HEK293 (cell line): ENCODE data around the gene SNX5.

Experiments used
- CTCF ChIA-PET: fragments of 350-600 bp; formaldehyde crosslinking; extraction: SDS; loops from one replicate; lab custom pipeline; 2021; ENCODE audit warnings: antibody characterized with exemption; lab: Yijun Ruan, JAX
- POLR2A ChIA-PET: fragments of 300-600 bp; formaldehyde crosslinking; extraction: SDS; loops from one replicate; lab custom pipeline; 2020; ENCODE audit warnings: antibody characterized with exemption, inconsistent platforms; lab: Yijun Ruan, JAX
- H3K27ac ChIP-seq: fragments of 200-500 bp; sonication (Bioruptor generic); 2 replicates; pipeline ENCODE4 v1.5.1; 2014; ENCODE audit warnings: low read depth, low read length, control low read depth, inconsistent platforms; ENCODE audit errors: extremely low read depth
- H3K36me3 ChIP-seq, 2 experiments: fragments of 200-500 bp in 1 of 2; sonication (Bioruptor generic) in 1 of 2; 1 replicate in 1 of 2; 2 replicates in 1 of 2; pipeline ENCODE4 v1.5.1; 2014 to 2017; ENCODE audit warnings: inconsistent platforms in 2 of 2, low read length in 2 of 2; ENCODE audit not compliant: control insufficient read depth in 2 of 2, insufficient read depth in 1 of 2
- H3K4me1 ChIP-seq: fragments of 200-500 bp; sonication (Bioruptor generic); 2 replicates; pipeline ENCODE4 v1.5.1; 2014; ENCODE audit warnings: mild to moderate bottlenecking, low read length, inconsistent platforms; ENCODE audit not compliant: control insufficient read depth, insufficient read depth
- H3K4me3 ChIP-seq: 2 replicates; pipeline ENCODE4 v1.5.1; 2011; ENCODE audit warnings: low read depth, mild to moderate bottlenecking, control low read depth, low read length, moderate library complexity
- H3K9me3 ChIP-seq: fragments of 200-500 bp; sonication (Bioruptor generic); 2 replicates; pipeline ENCODE4 v1.5.1; 2014; ENCODE audit warnings: low read depth, low read length, inconsistent platforms; ENCODE audit not compliant: control insufficient read depth, insufficient read depth
- SALL2 ChIP-seq: fragments of 450-650 bp; formaldehyde crosslinking; IDR thresholded peaks from 2 replicates; pipeline ENCODE4 v1.5.0; 2017; ENCODE audit warnings: missing biosample characterization, mild to moderate bottlenecking, missing genetic modification characterization, borderline replicate concordance
- SP2 ChIP-seq: fragments of 450-650 bp; formaldehyde crosslinking; IDR thresholded peaks from 2 replicates; pipeline ENCODE4 v1.5.1; 2016; ENCODE audit warnings: missing biosample characterization, missing genetic modification characterization
- ZFHX2 ChIP-seq: fragments of 450-650 bp; formaldehyde crosslinking; conservative IDR thresholded peaks from 2 replicates; pipeline ENCODE4 v1.5.1; 2016; ENCODE audit warnings: missing biosample characterization, missing genetic modification characterization
- ZFP69B ChIP-seq: fragments of 450-650 bp; formaldehyde crosslinking; IDR thresholded peaks from 2 replicates; pipeline ENCODE4 v1.5.1; 2016; ENCODE audit warnings: missing biosample characterization, missing genetic modification characterization
- ZNF138 ChIP-seq: fragments of 450-650 bp; formaldehyde crosslinking; IDR thresholded peaks from 2 replicates; pipeline ENCODE4 v1.5.1; 2016; ENCODE audit warnings: missing biosample characterization, missing genetic modification characterization, borderline replicate concordance
- ZNF16 ChIP-seq: fragments of 450-650 bp; formaldehyde crosslinking; IDR thresholded peaks from 2 replicates; pipeline ENCODE4 v1.5.1; 2016; ENCODE audit warnings: low read depth, missing biosample characterization, missing genetic modification characterization
- ZNF184 ChIP-seq: fragments of 450-650 bp; IDR thresholded peaks from 2 replicates; pipeline ENCODE4 v1.5.1; 2018; ENCODE audit warnings: missing biosample characterization, mild to moderate bottlenecking, missing genetic modification characterization
- ZNF19 ChIP-seq: fragments of 450-650 bp; formaldehyde crosslinking; IDR thresholded peaks from 2 replicates; pipeline ENCODE4; 2016; ENCODE audit warnings: missing biosample characterization, missing genetic modification characterization, low read depth
- ZNF23 ChIP-seq: fragments of 450-650 bp; formaldehyde crosslinking; IDR thresholded peaks from 2 replicates; pipeline ENCODE4 v1.5.1; 2016; ENCODE audit warnings: missing biosample characterization, missing genetic modification characterization, borderline replicate concordance
- ZNF24 ChIP-seq: fragments of 450-650 bp; formaldehyde crosslinking; IDR thresholded peaks from 2 replicates; pipeline ENCODE4 v1.5.1; 2016; ENCODE audit warnings: missing biosample characterization, missing genetic modification characterization
- ZNF544 ChIP-seq: fragments of 450-650 bp; formaldehyde crosslinking; IDR thresholded peaks from 2 replicates; pipeline ENCODE4 v1.5.0; 2017; ENCODE audit warnings: missing biosample characterization, missing genetic modification characterization
- ZNF560 ChIP-seq: fragments of 450-650 bp; formaldehyde crosslinking; IDR thresholded peaks from 2 replicates; pipeline ENCODE4 v1.5.1; 2017; ENCODE audit warnings: missing biosample characterization, missing genetic modification characterization, borderline replicate concordance
- ZNF600 ChIP-seq: fragments of 450-650 bp; formaldehyde crosslinking; IDR thresholded peaks from 2 replicates; pipeline ENCODE4 v1.5.1; 2016; ENCODE audit warnings: missing biosample characterization, missing genetic modification characterization
- ZNF792 ChIP-seq: fragments of 450-650 bp; formaldehyde crosslinking; IDR thresholded peaks from 2 replicates; pipeline ENCODE4 v1.5.1; 2016; ENCODE audit warnings: missing biosample characterization, missing genetic modification characterization
- ZNF837 ChIP-seq: fragments of 450-650 bp; formaldehyde crosslinking; IDR thresholded peaks from 2 replicates; pipeline ENCODE4 v1.5.1; 2016; ENCODE audit warnings: missing biosample characterization, missing genetic modification characterization
- TF ChIP-seq, protein P1 (sequence below): fragments of 450-650 bp; formaldehyde crosslinking; IDR thresholded peaks from 2 replicates; pipeline ENCODE4 v1.5.1; 2016; ENCODE audit warnings: missing biosample characterization, missing genetic modification characterization
- TF ChIP-seq, protein P2 (sequence below): fragments of 450-650 bp; formaldehyde crosslinking; IDR thresholded peaks from 2 replicates; pipeline ENCODE4 v1.5.1; 2016; ENCODE audit warnings: missing biosample characterization, missing genetic modification characterization
- TF ChIP-seq, protein P3 (sequence below): fragments of 450-650 bp; formaldehyde crosslinking; IDR thresholded peaks from 2 replicates; pipeline ENCODE4 v1.5.0; 2017; ENCODE audit warnings: missing biosample characterization, missing genetic modification characterization, borderline replicate concordance
- TF ChIP-seq, protein P4 (sequence below): fragments of 450-650 bp; formaldehyde crosslinking; IDR thresholded peaks from 2 replicates; pipeline ENCODE4 v1.5.1; 2016; ENCODE audit warnings: missing biosample characterization, missing genetic modification characterization, borderline replicate concordance

SNX5 gene

DNA sequence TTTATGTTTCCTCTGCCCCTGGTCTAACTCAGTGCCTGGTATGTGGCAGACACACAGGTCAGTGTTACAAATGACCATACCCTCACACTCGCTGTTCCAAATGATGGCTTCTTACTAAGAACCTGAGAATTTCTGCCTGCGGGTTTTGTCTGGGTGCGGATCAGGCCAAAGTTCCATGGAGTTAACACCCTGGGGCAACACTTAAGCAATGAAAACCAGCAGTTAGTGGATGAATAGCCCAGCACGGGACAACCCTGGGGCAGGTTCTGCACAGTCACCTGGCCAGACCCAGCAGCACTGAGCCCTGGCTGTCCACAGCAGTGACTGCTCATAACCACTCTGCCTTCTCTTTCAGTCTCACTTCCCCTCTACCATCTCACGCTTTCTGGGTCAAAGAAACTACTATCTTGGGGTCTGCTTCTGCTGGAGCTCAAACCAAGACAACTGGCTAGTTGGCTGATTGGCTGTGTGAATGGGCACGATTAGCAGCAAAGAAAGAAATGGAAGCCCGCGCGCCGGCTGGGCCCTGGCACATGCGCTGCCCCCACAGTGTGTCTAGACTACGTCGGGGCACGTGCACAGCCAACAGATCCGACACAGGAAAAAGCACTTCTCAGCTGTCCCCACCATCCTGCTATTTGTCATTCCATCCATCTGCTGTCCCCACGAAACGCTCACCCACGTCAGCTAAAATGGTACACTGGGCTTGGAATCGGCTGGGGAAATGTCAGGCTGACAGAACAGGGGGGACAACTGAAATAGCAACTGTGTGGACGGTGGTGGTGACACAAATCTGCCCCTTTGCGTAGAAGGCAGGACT is 36.8 kb upstream of the SNX5 start:
- ChIA-PET POLR2A (interaction anchor here (0.9 kb wide), 1 partner anchor 21 kb away, joined by 4 read pairs; no protein-coding TSS in a partner anchor), CTCF (interaction anchor here (0.9 to 1.0 kb wide), 3 partner anchors 10 to 269 kb away, joined by 3 to 6 read pairs (median 3); no protein-coding TSS in a partner anchor)
- Histone ChIP-seq H3K36me3 (no peaks in the 10 kb centered on the region), H3K9me3 (no peaks in the 10 kb centered on the region), H3K4me1 (no peaks in the 10 kb centered on the region), H3K4me3 (no peak overlapping the region), H3K27ac (no peak overlapping the region)
- TF ChIP-seq ZNF138 (tag by site-specific recombination), result no peak
- no peak for TF ChIP-seq ZNF16 (tag by site-specific recombination)
- TF ChIP-seq ZNF184 (tag by site-specific recombination), result no peak
- TF ChIP-seq, protein P1, sequence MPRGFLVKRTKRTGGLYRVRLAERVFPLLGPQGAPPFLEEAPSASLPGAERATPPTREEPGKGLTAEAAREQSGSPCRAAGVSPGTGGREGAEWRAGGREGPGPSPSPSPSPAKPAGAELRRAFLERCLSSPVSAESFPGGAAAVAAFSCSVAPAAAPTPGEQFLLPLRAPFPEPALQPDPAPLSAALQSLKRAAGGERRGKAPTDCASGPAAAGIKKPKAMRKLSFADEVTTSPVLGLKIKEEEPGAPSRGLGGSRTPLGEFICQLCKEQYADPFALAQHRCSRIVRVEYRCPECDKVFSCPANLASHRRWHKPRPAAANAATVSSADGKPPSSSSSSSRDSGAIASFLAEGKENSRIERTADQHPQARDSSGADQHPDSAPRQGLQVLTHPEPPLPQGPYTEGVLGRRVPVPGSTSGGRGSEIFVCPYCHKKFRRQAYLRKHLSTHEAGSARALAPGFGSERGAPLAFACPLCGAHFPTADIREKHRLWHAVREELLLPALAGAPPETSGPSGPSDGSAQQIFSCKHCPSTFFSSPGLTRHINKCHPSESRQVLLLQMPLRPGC (tag by site-specific recombination), result no peak
- TF ChIP-seq ZNF837, result no peak
- no peak for TF ChIP-seq ZNF544 (tag by site-specific recombination)
- TF ChIP-seq SALL2, result no peak
- no peak for TF ChIP-seq SP2 (tag by site-specific recombination)
- TF ChIP-seq, protein P2, sequence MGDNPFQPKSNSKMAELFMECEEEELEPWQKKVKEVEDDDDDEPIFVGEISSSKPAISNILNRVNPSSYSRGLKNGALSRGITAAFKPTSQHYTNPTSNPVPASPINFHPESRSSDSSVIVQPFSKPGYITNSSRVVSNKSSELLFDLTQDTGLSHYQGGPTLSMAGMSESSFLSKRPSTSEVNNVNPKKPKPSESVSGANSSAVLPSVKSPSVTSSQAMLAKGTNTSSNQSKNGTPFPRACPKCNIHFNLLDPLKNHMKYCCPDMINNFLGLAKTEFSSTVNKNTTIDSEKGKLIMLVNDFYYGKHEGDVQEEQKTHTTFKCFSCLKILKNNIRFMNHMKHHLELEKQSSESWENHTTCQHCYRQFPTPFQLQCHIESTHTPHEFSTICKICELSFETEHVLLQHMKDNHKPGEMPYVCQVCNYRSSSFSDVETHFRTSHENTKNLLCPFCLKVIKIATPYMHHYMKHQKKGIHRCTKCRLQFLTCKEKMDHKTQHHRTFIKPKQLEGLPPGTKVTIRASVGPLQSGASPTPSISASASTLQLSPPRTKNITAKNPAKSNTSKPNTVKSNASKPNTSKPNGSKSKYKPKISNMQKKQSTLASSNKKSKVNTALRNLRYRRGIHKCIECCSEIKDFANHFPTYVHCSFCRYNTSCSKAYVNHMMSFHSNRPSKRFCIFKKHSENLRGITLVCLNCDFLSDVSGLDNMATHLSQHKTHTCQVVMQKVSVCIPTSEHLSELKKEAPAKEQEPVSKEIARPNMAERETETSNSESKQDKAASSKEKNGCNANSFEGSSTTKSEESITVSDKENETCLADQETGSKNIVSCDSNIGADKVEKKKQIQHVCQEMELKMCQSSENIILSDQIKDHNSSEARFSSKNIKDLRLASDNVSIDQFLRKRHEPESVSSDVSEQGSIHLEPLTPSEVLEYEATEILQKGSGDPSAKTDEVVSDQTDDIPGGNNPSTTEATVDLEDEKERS, result no peak
- no peak for TF ChIP-seq ZFP69B (tag by site-specific recombination)
- no peak for TF ChIP-seq ZNF792 (tag by site-specific recombination)

DNA sequence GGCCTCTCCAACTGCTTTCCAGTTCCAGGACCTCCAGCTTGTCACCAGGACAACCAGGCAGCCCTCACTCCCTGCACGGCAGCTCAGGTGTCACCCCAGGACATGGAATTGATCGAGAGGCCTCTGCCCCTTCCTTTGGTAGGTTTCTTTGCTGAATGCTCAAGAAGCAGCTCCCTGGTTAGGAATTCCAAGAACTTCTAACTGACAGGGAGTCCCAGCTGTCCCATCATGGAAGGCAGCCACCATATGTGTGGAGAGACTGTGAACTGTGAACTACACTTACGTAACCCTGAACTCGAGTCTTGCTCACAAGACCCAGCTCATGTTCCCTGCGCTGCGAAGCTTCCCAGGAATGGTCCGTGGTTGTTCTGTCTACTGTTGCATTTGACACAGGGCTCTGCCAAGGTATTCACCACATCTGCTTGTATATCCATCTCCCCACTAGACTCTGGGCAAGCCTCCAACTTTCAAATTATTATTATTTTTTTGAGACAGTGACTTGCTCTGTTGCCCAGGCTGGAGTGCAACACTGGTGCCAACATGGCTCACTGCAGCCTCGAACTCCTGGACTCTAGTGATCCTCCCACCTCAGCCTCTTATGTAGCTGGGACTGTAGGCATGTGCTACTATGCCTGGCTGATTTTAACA is 35.9 kb upstream of the SNX5 start:
- POLR2A ChIA-PET, result no interaction called here
- Histone ChIP-seq H3K27ac (no peak overlapping the region), H3K4me3 (no peak overlapping the region), H3K4me1 (no peaks in the 10 kb centered on the region), H3K9me3 (no peaks in the 10 kb centered on the region), H3K36me3 (no peaks in the 10 kb centered on the region)
- CTCF ChIA-PET, result interaction anchor here (1.0 kb wide), 1 partner anchor 9 kb away, joined by 3 read pairs; no protein-coding TSS in a partner anchor
- TF ChIP-seq ZNF560 (no peak), ZFP69B (tag by site-specific recombination) (no peak), ZFHX2 (no peak), ZNF19 (tag by site-specific recombination) (no peak), ZNF24 (tag by site-specific recombination) (no peak), SALL2 (no peak), ZNF23 (tag by site-specific recombination) (no peak), ZNF792 (tag by site-specific recombination) (no peak), ZNF600 (tag by site-specific recombination) (no peak)
- TF ChIP-seq, protein P3, sequence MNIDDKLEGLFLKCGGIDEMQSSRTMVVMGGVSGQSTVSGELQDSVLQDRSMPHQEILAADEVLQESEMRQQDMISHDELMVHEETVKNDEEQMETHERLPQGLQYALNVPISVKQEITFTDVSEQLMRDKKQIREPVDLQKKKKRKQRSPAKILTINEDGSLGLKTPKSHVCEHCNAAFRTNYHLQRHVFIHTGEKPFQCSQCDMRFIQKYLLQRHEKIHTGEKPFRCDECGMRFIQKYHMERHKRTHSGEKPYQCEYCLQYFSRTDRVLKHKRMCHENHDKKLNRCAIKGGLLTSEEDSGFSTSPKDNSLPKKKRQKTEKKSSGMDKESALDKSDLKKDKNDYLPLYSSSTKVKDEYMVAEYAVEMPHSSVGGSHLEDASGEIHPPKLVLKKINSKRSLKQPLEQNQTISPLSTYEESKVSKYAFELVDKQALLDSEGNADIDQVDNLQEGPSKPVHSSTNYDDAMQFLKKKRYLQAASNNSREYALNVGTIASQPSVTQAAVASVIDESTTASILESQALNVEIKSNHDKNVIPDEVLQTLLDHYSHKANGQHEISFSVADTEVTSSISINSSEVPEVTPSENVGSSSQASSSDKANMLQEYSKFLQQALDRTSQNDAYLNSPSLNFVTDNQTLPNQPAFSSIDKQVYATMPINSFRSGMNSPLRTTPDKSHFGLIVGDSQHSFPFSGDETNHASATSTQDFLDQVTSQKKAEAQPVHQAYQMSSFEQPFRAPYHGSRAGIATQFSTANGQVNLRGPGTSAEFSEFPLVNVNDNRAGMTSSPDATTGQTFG (tag by site-specific recombination), result no peak
- TF ChIP-seq, protein P4, sequence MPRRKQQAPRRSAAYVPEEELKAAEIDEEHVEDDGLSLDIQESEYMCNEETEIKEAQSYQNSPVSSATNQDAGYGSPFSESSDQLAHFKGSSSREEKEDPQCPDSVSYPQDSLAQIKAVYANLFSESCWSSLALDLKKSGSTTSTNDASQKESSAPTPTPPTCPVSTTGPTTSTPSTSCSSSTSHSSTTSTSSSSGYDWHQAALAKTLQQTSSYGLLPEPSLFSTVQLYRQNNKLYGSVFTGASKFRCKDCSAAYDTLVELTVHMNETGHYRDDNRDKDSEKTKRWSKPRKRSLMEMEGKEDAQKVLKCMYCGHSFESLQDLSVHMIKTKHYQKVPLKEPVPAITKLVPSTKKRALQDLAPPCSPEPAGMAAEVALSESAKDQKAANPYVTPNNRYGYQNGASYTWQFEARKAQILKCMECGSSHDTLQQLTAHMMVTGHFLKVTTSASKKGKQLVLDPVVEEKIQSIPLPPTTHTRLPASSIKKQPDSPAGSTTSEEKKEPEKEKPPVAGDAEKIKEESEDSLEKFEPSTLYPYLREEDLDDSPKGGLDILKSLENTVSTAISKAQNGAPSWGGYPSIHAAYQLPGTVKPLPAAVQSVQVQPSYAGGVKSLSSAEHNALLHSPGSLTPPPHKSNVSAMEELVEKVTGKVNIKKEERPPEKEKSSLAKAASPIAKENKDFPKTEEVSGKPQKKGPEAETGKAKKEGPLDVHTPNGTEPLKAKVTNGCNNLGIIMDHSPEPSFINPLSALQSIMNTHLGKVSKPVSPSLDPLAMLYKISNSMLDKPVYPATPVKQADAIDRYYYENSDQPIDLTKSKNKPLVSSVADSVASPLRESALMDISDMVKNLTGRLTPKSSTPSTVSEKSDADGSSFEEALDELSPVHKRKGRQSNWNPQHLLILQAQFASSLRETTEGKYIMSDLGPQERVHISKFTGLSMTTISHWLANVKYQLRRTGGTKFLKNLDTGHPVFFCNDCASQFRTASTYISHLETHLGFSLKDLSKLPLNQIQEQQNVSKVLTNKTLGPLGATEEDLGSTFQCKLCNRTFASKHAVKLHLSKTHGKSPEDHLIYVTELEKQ (tag by site-specific recombination), result no peak
